Testis (tissue), 2 donors: Measurements from ENCODE around the gene CD74.

ENCODE experiments used
- CTCF ChIP-seq, 3 experiments: fragments of 450-650 bp in 2 of 3; fragments of 200-600 bp in 1 of 3; sonication (generic) in 1 of 3; IDR thresholded peaks; one replicate each; pipeline ENCODE4 v1.5.1; 2016 to 2019; ENCODE audit warnings: antibody characterized with exemption in 3 of 3, mild to moderate bottlenecking in 2 of 3, moderate library complexity in 1 of 3
- POLR2A ChIP-seq: fragments of 450-650 bp; IDR thresholded peaks from one replicate; pipeline ENCODE4 v1.6.1; 2017; ENCODE audit warnings: antibody characterized with exemption, mild to moderate bottlenecking, moderate library complexity

DNA sequence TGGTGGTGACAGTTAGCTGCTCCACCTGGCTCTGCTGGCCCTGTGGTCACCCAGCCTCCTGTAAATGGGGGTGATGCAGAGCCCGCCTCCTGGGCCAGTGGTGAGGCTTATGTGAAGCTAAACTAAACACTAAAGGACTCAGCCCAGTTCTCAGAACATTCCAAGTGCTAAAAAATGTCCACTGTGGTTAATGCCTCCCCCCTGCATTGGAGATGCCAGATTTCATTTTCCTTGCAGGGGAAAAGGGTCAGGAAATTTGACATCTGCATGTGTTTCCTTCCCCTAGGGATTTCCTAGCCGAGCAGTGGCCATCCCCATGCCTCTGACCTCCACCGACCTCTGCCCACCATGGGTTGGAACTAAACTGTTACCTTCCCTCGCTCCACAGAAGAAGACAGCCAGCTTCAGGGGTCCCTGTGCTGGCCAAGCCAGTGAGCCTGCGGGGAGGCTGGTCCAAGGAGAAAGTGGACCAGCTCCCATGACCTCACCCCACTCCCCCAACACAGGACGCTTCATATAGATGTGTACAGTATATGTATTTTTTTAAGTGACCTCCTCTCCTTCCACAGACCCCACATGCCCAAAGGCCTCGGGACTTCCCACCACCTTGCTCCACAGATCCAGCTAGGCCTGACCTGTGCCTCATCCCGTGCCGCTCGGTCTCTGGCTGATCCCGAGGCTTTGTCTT lies 13.0 kb downstream of the CD74 start:
- TF ChIP-seq CTCF (IDR thresholded peaks at IDR 0.05) (no peak), POLR2A (no peak)
